PC-3 (cell line): Measurements from ENCODE around the gene AP1S1. TPM values are rescaled to one million over a fixed set of nuclear protein-coding genes. Genes with fewer than 3 reads are reported as not detected.

Source experiments
- ATAC-seq: fragments of 200-7000 bp; cut with Tn5 transposase; 2 replicates; pipeline ENCODE4 v1.9.1; 2020; ENCODE audit warnings: mild to moderate bottlenecking, moderate library complexity
- BruUV-seq: library from RNA; stranded (reverse); fragments of 400-500 nt; replicated peaks from 2 replicates; lab custom pipeline; 2021; lab: Mats Ljungman, UMichigan
- CTCF ChIA-PET: fragments of 300-600 bp; sonication (Branson Sonifier 250); formaldehyde crosslinking; loops from one replicate; lab custom pipeline; 2022; ENCODE audit warnings: antibody characterized with exemption; lab: Charles Lee
- POLR2A ChIA-PET: fragments of 300-600 bp; sonication (Branson Sonifier 250); formaldehyde crosslinking; loops from one replicate; lab custom pipeline; 2022; ENCODE audit warnings: antibody characterized with exemption; ENCODE audit not compliant: unreplicated experiment; lab: Charles Lee
- DNase-seq: peaks from one replicate; pipeline ENCODE4 v3.0.0-alpha.2; 2015
- H2AFZ ChIP-seq: fragments of 300-600 bp; sonication (generic); 2 replicates; pipeline ENCODE4 v1.6.0; 2016; ENCODE audit warnings: antibody characterized with exemption, low read length
- H3F3A ChIP-seq: fragments of 300-600 bp; sonication (generic); one replicate; pipeline ENCODE4 v1.6.0; 2017; ENCODE audit warnings: antibody characterized with exemption, low read length, control low read depth, mild to moderate bottlenecking; ENCODE audit not compliant: unreplicated experiment
- H3K27ac ChIP-seq: fragments of 300-600 bp; sonication (generic); 2 replicates; pipeline ENCODE4 v1.5.1; 2016; ENCODE audit warnings: mild to moderate bottlenecking, low read length
- H3K27me3 ChIP-seq: fragments of 300-600 bp; sonication (generic); 2 replicates; pipeline ENCODE4 v1.6.1; 2016; ENCODE audit warnings: low read length, mixed read lengths
- H3K36me3 ChIP-seq: fragments of 300-600 bp; sonication (generic); 2 replicates; pipeline ENCODE4 v1.6.1; 2016; ENCODE audit warnings: low read depth, mixed run types, low read length, mixed read lengths
- H3K4me1 ChIP-seq: fragments of 300-600 bp; sonication (generic); 2 replicates; pipeline ENCODE4 v1.5.1; 2016; ENCODE audit warnings: low read length; ENCODE audit not compliant: insufficient read depth
- H3K4me2 ChIP-seq: fragments of 300-600 bp; sonication (generic); 2 replicates; pipeline ENCODE4 v1.6.0; 2016; ENCODE audit warnings: low read length
- H3K4me3 ChIP-seq: fragments of 300-600 bp; sonication (generic); 2 replicates; pipeline ENCODE4 v1.5.1; 2016; ENCODE audit warnings: mild to moderate bottlenecking, low read length, mixed read lengths
- H3K79me2 ChIP-seq: fragments of 300-600 bp; sonication (generic); 2 replicates; pipeline ENCODE4 v1.6.1; 2017; ENCODE audit warnings: low read length, mixed read lengths
- H3K9ac ChIP-seq: fragments of 300-600 bp; sonication (generic); 2 replicates; pipeline ENCODE4 v1.6.0; 2016; ENCODE audit warnings: mild to moderate bottlenecking, low read length
- H3K9me2 ChIP-seq: fragments of 300-600 bp; sonication (generic); replicated peaks from 2 replicates; pipeline ENCODE4 v1.6.1; 2016; ENCODE audit warnings: mixed run types, low read length, mixed read lengths
- H3K9me3 ChIP-seq: fragments of 300-600 bp; sonication (generic); 2 replicates; pipeline ENCODE4 v1.6.1; 2016; ENCODE audit warnings: low read length, mixed read lengths
- H4K20me1 ChIP-seq: fragments of 300-600 bp; sonication (generic); 2 replicates; pipeline ENCODE4 v1.6.1; 2016; ENCODE audit warnings: low read length, mixed read lengths
- EZH2 ChIP-seq: fragments of 300-600 bp; sonication (generic); IDR thresholded peaks from one replicate; pipeline ENCODE4 v1.6.1; 2017; ENCODE audit warnings: antibody characterized with exemption, mild to moderate bottlenecking, low read length; ENCODE audit not compliant: unreplicated experiment
- EZH2phosphoT487 ChIP-seq: fragments of 300-600 bp; sonication (generic); IDR thresholded peaks from 2 replicates; pipeline ENCODE4 v1.6.1; 2018; ENCODE audit warnings: mild to moderate bottlenecking, antibody characterized with exemption, low read length, borderline replicate concordance
- intact Hi-C: fragments of 100-400 bp; cut with micrococcal nuclease; formaldehyde crosslinking; loops from 2 replicates; pipeline ENCODE4 v1.9.0; 2023
- total RNA-seq: library from RNA; depleted of rRNA; stranded (reverse); fragments of >200 nt; gene quantifications from 2 replicates; pipeline ENCODE4 v1.2.3, GENCODE V29; 2014
- TF ChIP-seq, protein P1 (sequence below): fragments of 300-600 bp; sonication (generic); conservative IDR thresholded peaks from 2 replicates; pipeline ENCODE4 v1.5.1; 2017; ENCODE audit warnings: antibody characterized with exemption, low read depth, mild to moderate bottlenecking, low read length

Gene AP1S1
- total RNA-seq, 1 experiment from 2014 or later: 190 TPM

DNA sequence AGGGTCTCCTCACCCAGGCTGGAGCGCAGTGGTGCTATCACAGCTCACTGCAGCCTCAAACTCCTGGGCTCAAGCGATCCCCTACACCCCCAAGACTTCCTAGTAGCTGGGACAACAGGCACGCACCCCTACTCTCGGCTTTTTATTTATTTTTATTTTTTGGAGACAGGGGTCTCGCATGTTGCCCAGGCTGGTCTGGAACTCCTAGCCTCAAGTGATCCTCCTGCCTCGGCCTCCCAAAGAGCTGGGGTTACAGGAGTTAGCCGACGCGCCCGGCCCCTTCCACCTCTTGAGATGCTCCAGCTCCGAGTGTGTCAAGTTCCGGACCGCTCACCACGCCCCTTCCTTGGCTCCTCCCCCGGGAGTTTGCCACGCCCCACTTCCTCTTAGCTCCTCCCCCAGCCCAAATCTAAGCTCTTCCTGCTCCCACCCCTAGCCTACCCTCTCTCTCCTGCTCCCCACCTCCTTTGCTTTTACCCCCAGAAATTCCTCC is 19.5 kb downstream of the AP1S1 start:
- Histone ChIP-seq H3K36me3 (no peaks in the 10 kb centered on the region), H3K27me3 (peaks cover 41% of the 10 kb centered on the region), H3K9me2 (no peaks in the 10 kb centered on the region), H3K79me2 (no peaks in the 10 kb centered on the region), H3K4me1 (peaks cover 28% of the 10 kb centered on the region), H3K9me3 (no peaks in the 10 kb centered on the region), H3F3A (no peaks in the 10 kb centered on the region), H3K4me3 (peak overlapping the region; percentile 57), H3K27ac (no peak overlapping the region), H3K4me2 (peak overlapping the region; percentile 83), H2AFZ (peak overlapping the region; percentile 63), H4K20me1 (no peaks in the 10 kb centered on the region), H3K9ac (peak overlapping the region; percentile 16; the same call in 1 of the 2 replicates)
- ChIA-PET CTCF (interaction anchor here (0.5 to 0.8 kb wide), 2 partner anchors 19 to 30 kb away, joined by 3 to 5 read pairs; no protein-coding TSS in a partner anchor), POLR2A (interaction anchor here (0.5 to 0.6 kb wide), 3 partner anchors 8 to 561 kb away, joined by 3 to 7 read pairs (median 4); partner anchors contain the start of gene MOSPD3)
- DNase-seq: peak; percentile 75
- intact Hi-C loops: no loop called here
- ATAC-seq: peak; percentile 77
- BruUV-seq: no TSS peak
- TF ChIP-seq, protein P1, sequence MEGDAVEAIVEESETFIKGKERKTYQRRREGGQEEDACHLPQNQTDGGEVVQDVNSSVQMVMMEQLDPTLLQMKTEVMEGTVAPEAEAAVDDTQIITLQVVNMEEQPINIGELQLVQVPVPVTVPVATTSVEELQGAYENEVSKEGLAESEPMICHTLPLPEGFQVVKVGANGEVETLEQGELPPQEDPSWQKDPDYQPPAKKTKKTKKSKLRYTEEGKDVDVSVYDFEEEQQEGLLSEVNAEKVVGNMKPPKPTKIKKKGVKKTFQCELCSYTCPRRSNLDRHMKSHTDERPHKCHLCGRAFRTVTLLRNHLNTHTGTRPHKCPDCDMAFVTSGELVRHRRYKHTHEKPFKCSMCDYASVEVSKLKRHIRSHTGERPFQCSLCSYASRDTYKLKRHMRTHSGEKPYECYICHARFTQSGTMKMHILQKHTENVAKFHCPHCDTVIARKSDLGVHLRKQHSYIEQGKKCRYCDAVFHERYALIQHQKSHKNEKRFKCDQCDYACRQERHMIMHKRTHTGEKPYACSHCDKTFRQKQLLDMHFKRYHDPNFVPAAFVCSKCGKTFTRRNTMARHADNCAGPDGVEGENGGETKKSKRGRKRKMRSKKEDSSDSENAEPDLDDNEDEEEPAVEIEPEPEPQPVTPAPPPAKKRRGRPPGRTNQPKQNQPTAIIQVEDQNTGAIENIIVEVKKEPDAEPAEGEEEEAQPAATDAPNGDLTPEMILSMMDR: no peak
- TF ChIP-seq EZH2phosphoT487: no peak

DNA sequence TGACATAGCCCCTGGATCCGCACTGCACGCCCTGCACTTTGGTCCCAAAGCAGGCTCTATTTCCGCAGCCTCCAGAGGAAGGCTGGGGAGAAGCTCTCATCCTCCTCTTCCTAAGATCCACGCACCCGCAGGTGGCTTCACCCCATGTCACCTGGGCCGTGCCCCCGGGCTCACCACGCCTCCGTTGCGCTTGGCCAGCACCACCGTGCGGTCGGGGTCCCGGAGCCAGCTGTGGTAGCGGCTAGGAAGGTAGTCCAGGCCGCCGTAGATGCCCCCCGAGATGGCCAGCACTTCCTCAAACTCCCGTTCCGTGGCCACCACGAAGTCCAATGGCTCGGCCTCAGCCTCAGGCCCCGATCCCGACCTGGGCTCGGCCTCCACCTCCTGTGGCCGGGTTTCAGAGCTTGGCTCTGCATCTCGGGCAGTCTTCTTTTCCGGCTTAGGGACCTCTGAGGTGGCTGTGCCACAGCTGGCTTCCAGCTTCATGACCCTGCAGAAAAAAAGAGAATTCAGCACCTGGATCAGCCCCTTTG is 20.1 kb downstream of the AP1S1 start:
- no peak for DNase-seq
- Histone ChIP-seq H3K4me1 (peaks cover 22% of the 10 kb centered on the region), H3K27me3 (peaks cover 41% of the 10 kb centered on the region), H3K9me3 (no peaks in the 10 kb centered on the region), H3K27ac (no peak overlapping the region), H2AFZ (peak overlapping the region; percentile 50; the same call in 1 of the 2 replicates), H3K4me3 (no peak overlapping the region; the same call in 1 of the 2 replicates), H3K9ac (no peak overlapping the region), H3K9me2 (no peaks in the 10 kb centered on the region), H3K4me2 (peak overlapping the region; percentile 83), H3K79me2 (no peaks in the 10 kb centered on the region), H3F3A (no peaks in the 10 kb centered on the region), H4K20me1 (no peaks in the 10 kb centered on the region), H3K36me3 (no peaks in the 10 kb centered on the region)
- intact Hi-C loops: no loop called here
- ATAC-seq: no peak
- ChIA-PET POLR2A (interaction anchor here (0.6 kb wide), 2 partner anchors 8 to 562 kb away, joined by 3 to 4 read pairs; partner anchors contain the start of gene MOSPD3), CTCF (interaction anchor here (0.5 to 0.8 kb wide), 2 partner anchors 18 to 30 kb away, joined by 3 to 5 read pairs; no protein-coding TSS in a partner anchor)
- TF ChIP-seq EZH2phosphoT487 (no peak), EZH2 (no peak)
- TF ChIP-seq, protein P1: no peak
- BruUV-seq: no TSS peak

DNA sequence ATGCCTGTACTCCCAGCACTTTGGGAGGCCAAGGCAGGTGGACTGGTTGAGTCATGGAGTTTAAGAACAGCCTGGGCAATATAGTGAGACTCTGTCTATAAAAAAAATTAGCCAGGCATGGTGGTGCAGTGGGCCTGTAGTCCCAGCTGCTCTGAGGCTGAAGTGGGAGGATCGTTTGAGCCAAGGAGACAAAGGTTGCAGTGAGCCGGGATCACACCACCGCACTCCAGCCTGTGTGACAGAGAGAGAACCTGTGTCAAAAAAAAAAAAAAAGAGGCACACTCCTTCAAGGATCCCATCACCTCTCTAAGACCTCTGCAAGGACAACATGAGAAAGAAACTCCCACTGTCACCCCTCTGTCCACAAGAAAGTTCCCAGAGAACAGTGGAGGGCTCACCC is 21.4 kb downstream of the AP1S1 start:
- no peak overlapping the region for H3K4me3 ChIP-seq
- H3K4me2 ChIP-seq: no peak overlapping the region
- no peaks in the 10 kb centered on the region for H3F3A ChIP-seq
- H3K9me3 ChIP-seq: no peaks in the 10 kb centered on the region
- H3K27ac ChIP-seq: no peak overlapping the region
- ChIA-PET CTCF (no interaction called here), POLR2A (no interaction called here)
- no peaks in the 10 kb centered on the region for H4K20me1 ChIP-seq
- H3K9ac ChIP-seq: no peak overlapping the region
- intact Hi-C loops: no loop called here
- no peak overlapping the region for H2AFZ ChIP-seq
- H3K36me3 ChIP-seq: no peaks in the 10 kb centered on the region
- H3K9me2 ChIP-seq: no peaks in the 10 kb centered on the region
- no peaks in the 10 kb centered on the region for H3K79me2 ChIP-seq
- no TSS peak for BruUV-seq
- no peak for DNase-seq
- H3K27me3 ChIP-seq: peaks cover 33% of the 10 kb centered on the region
- no peak for ATAC-seq
- H3K4me1 ChIP-seq: peaks cover 19% of the 10 kb centered on the region
- TF ChIP-seq EZH2 (no peak), EZH2phosphoT487 (no peak)
- TF ChIP-seq, protein P1: no peak
